Hepatic stellate cell (primary cell): ENCODE results near the gene P2RX7.
"Not testable (repeated sequence)": the region's sequence is repeated elsewhere in the genome, so short reads cannot be mapped to it uniquely, and the experiment has no call there.

ENCODE experiments used
- DNase-seq: peaks from one replicate; pipeline ENCODE4 v3.0.0; 2011; ENCODE audit warnings: low spot score

P2RX7 gene

DNA sequence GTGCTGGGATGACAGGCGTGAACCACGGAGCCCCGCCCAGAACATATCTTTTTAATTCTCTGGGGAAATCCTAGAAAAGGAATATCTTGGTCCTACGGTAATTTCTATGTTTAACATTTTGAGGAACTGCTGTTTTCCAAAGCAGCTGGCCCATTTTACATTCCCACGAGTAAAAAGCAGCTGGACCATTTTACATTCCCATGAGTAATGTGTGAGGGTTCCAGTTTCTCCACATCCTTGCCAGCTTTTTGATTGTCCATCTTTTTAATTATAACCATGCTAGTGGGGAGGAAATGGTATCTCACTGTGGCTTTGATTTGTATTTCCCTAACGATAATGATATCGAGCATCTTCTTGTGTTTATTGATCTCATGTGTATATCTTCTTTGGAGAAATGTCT, 72.8 kb downstream of the P2RX7 start:
- DNase-seq: no peak

GRCh38 chr12:121208571-121208970, 75.9 kb downstream of the P2RX7 start:
- not testable (repeated sequence) for DNase-seq

DNA sequence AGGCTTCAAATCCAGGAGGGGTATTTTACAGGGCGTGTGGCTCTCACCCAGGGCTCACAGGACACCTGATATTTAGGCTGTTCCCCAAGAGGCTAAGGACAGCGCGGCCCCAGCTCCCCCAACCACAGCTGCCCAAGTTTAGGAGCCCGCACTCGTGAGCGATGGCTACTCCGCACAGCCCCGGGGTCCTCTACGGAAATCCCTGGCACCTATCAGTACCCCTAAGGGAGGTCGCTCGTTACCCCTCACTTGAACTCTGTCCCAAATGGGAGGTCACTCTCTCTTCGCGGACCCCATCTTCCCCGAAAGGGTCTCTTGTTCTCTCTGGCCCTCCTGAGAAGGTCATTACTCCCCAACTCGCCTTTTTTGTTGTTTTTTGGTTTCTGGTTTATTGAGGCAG, 76.5 kb downstream of the P2RX7 start:
- no peak for DNase-seq

DNA sequence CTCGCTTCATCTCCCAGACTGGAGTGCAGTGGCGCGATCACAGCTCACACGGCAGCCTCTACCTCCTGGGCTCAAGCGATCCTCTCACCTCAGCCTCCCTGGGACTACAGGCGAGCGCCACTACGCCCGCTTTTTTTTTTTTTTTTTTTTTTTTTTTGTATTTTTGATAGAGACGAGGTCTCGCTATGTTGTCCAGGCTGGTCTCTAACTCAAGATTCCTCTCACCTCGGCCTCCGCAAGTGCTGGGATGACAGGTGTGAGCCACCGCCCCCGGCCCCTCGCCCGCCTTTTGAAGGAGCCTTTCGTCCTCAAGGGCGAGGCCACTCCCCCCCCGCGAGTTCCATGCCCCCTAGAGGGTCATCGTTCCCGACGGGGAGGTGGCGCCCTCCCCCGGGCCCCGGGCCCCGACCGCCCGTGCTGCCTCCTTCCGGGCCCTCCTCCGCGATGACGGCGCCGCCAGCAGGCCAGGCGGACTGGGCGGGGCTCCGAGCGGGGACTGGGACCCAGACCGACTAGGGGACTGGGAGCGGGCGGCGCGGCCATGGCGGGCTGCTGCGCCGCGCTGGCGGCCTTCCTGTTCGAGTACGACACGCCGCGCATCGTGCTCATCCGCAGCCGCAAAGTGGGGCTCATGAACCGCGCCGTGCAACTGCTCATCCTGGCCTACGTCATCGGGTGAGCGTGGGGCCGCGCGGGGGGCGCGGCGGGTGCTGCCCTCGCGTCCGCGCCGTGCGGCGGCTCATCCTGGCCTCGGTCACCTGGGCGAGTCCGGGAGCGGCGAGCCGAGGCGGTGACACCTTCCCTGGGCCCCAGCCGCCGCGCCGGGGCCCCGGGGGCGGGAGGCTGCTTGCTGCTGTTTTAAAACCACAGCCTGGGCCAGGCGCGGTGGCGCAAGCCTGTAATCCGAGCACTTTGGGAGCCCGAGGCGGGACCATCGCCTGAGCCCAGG, 77.2 kb downstream of the P2RX7 start, which contains the start of gene P2RX4:
P2RX4 (plus strand) TSS at position 506 of the 949 bp plus-strand sequence; CDS start at position 542, 36 bp downstream.
- peak; percentile 80 for DNase-seq

DNA sequence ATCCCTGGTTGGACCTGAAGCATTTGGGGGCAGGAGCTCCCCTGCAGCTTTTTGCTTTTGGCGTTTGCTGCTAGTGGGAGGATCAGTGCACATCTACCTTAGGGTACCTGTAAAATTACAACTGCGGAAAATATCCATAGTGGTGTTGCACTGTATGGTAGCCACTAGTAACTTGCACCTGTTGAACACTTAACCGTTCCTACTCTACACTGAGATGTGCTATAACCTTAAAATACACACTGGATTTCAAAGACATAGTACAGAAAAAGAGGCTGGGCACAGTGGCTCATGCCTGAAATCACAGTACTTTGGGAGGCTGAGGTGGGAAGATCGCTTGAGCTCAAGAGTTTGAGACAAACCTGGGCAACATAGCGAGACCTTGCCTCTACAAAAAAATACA, 80.2 kb downstream of the P2RX7 start:
- no peak for DNase-seq

- DNase-seq: no peak
Measured at GRCh38 chr12:121214166-121214777, 81.6 kb downstream of the P2RX7 start.

DNA sequence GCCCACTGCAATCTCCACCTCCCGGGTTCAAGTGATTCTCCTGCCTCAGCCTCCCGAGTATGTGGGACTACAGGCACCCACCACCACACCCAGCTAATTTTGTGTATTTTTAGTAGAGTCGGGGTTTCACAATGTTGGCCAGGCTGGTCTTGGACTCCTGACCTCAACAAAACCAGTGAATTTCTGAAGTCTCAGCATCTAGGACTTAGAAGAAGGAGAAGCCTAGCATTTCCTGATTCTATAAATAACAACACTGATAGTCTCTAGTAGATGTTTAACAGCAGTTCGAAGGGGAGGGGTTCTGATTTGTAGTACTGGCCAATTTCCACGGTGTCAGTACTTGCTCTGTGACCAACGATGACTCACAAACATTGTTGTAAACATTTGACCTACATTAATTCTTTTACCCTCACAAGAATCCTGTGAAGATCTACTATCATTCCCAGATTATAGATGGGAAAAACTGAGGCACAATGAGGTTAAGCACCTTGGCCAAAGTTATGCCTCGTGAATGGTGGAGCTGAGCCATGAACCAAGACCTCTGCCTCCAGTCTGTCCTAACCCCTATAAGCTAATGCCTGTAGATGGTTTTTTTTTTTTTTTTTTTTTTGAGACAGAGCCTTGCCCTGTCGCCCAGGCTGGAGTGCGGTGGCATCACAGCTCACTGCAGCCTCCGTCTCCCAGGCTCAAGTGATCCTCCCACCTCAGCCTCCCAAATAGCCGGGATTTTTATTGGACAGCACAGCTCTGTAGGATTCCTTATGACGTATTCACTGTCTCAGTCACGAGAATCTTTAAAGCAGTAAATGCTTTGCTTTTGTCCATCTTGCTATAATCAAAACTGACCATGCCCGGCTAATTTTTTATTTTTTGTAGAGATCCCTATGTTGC, 82.4 kb downstream of the P2RX7 start:
- peak; percentile 83 for DNase-seq

- no peak for DNase-seq
Measured at GRCh38 chr12:121216102-121216501, 83.4 kb downstream of the P2RX7 start.

DNA sequence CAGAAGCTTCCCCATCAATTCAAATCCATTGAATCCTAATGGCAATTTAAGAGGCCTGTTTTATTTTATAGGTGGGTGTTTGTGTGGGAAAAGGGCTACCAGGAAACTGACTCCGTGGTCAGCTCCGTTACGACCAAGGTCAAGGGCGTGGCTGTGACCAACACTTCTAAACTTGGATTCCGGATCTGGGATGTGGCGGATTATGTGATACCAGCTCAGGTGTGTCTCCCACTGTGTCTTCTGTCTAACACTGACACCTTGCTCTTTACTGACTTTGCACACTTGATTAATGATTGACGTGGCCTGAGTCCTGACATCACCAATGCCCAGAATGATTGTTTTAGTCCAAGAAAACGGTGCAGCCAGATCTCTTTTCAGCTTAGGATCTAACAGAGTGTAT, 84.4 kb downstream of the P2RX7 start:
- no peak for DNase-seq

- no peak for DNase-seq
Measured at GRCh38 chr12:121217761-121218160, 85.1 kb downstream of the P2RX7 start.

GRCh38 chr12:121218588-121219352, 86.1 kb downstream of the P2RX7 start:
- DNase-seq: no peak

DNA sequence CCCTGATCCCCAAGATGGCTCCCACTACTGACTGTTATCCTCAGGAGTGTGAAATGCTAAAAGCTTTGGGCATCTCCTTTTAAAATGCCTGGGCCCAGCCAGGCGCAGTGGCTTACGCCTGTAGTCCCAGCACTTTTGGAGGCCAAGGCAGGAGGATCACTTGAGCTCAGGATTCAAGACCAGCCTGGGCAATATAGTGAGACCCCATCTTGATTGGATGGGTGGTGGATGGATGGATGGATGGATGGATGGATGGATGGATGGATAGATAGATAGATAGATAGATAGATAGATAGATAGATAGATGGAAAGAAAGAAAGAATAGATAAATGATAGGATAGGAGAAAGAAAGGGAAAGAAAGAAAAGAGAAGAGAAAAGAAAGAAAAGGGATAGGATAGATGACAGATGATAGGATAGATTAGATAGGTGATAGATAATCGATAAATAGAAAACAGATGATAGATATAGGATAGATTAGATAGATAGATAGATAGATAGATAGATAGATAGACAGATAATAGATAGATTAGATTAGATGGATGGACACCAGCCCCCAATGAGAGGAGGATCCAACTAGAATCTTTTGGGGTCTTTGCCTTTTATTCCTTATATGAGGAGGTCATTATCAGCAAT, 86.8 kb downstream of the P2RX7 start:
- no peak for DNase-seq

DNA sequence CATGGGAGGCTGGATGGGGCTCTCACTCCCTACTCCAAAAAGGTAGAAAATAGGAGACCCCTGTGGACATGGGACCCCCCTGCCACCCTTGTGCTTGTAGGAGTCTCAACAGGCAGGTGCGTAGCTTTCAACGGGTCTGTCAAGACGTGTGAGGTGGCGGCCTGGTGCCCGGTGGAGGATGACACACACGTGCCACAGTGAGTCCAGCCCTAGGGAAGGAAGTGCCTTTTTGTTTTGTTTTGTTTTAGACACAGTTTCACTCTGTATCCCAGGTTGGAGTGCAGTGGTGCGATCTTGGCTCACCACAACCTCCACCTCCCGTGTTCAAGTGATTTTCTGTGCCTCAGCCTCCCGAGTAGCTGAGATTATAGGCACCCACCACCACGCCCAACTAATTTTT, 90.2 kb downstream of the P2RX7 start:
- DNase-seq: no peak

- DNase-seq: no peak
Measured at GRCh38 chr12:121223292-121224285, 90.9 kb downstream of the P2RX7 start.

- no peak for DNase-seq
Measured at GRCh38 chr12:121224591-121224990, 91.9 kb downstream of the P2RX7 start.

- no peak for DNase-seq
Measured at GRCh38 chr12:121226399-121226798, 93.7 kb downstream of the P2RX7 start.

GRCh38 chr12:121226871-121227270, 94.2 kb downstream of the P2RX7 start:
- not testable (repeated sequence) for DNase-seq

GRCh38 chr12:121227294-121227693, 94.6 kb downstream of the P2RX7 start:
- DNase-seq: no peak

GRCh38 chr12:121228919-121229665, 96.4 kb downstream of the P2RX7 start:
- DNase-seq: no peak
